Skeletal muscle satellite cell (primary cell): Measurements from ENCODE around the gene RAB6C. TPM values are rescaled to one million over a fixed set of nuclear protein-coding genes. Genes with fewer than 3 reads are reported as not detected.
"Not testable (repeated sequence)": the region's sequence is repeated elsewhere in the genome, so short reads cannot be mapped to it uniquely, and the experiment has no call there.

ENCODE experiments used
- H3K27me3 ChIP-seq: 2 replicates; pipeline ENCODE4 v1.7.0; 2013; ENCODE audit warnings: low read length; ENCODE audit not compliant: control insufficient read depth, insufficient read depth
- H3K36me3 ChIP-seq: 2 replicates; pipeline ENCODE4 v1.7.0; 2013; ENCODE audit warnings: mild to moderate bottlenecking, control low read depth, low read length; ENCODE audit not compliant: insufficient read depth
- H3K4me1 ChIP-seq: 2 replicates; pipeline ENCODE4 v1.7.0; 2013; ENCODE audit warnings: low read length; ENCODE audit not compliant: control insufficient read depth, insufficient read depth
- H3K4me2 ChIP-seq: 2 replicates; pipeline ENCODE4 v1.7.0; 2013; ENCODE audit warnings: mild to moderate bottlenecking, low read length
- H3K4me3 ChIP-seq: 2 replicates; pipeline ENCODE4 v1.7.0; 2013; ENCODE audit warnings: low read length
- H3K9ac ChIP-seq: 2 replicates; pipeline ENCODE4 v1.7.0; 2013; ENCODE audit warnings: mild to moderate bottlenecking, low read depth, low read length, moderate library complexity
- H3K9me3 ChIP-seq: replicated peaks from 2 replicates; pipeline ENCODE4 v1.7.0; 2013; ENCODE audit warnings: mild to moderate bottlenecking, control low read depth, low read length
- total RNA-seq: library from RNA; depleted of rRNA; stranded (reverse); fragments of >200 nt; gene quantifications from 2 replicates; pipeline ENCODE4 v1.2.3, GENCODE V29; 2012; rRNA removed

The RAB6C gene
- 0.22 and 0.25 TPM in 2 replicates for total RNA-seq

DNA sequence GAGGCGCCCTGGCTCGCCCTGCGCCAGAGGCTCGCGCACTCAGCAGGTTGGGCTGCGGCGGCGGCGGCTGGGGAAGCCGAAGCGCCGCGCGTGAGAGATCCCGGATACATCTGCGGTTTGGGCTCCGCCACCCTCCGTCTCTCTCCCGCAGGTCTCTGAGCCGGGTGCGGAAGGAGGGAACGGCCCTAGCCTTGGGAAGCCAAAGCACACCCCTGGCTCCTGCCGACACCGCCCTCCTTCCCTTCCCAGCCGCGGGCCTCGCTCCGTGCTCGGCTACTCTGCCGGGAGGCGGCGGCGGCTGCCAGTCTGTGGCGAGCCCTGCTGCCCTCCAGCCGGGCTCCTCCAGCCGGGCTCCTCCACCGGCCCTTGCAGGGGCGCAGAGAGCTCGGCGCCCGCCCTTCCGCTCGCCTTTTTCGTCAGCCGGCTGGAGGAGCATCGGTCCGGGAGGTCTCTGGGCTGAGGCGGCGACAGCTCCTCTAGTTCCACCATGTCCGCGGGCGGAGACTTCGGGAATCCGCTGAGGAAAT, at the start of gene RAB6C:
RAB6C (plus strand) TSS at position 38 of the 527 bp plus-strand sequence; CDS start at position 488, 450 bp downstream.
- not testable (repeated sequence) for H3K4me1 ChIP-seq, H3K36me3 ChIP-seq, H3K27me3 ChIP-seq, H3K4me3 ChIP-seq, H3K9me3 ChIP-seq, H3K9ac ChIP-seq
- H3K4me2 ChIP-seq = peak within 1 kb of the TSS; percentile 20

DNA sequence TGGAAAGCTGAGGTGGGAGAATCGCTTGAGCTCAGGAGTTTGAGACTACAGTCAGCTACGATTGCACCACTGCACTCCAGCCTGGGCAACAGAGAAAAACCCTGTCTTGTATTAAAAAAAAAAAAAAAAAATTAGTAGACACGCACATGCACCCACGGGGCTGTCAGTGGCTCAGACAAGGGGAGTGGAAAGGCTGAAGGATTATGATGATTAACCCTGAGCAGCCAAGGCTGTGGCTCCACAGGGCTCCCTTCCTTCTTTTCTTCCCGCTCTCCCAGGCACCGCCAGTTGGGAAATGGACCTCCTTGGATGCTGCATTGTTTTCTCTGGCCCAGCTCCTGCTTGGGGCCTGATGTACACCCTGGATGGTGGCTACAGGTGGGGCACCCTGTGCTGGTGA, 49.0 kb upstream of the RAB6C start:
- Histone ChIP-seq H3K27me3 (no peaks in the 10 kb centered on the region), H3K9ac (no peak overlapping the region), H3K4me3 (no peak overlapping the region), H3K4me1 (no peaks in the 10 kb centered on the region), H3K9me3 (no peaks in the 10 kb centered on the region), H3K4me2 (no peak overlapping the region), H3K36me3 (no peaks in the 10 kb centered on the region)

DNA sequence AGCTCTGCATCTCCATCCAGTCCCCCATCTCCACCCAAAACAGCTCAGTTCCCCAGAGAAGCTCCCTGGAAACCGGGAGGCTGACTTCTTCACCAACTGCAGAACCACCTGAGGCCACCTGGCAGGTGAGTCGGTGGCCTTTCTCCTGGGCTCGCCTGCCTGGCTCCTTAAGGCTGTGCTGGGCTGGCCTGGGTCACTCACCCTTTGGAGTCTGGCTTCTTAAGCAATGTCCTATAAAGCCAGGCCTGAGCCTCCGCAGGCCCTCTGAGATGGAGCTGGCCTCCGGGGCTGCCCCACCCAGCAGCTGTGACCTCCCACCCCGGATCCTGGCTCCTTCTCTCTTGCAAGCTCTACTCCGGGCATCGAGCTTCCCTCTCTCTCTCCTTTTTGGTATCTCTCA, 46.1 kb upstream of the RAB6C start:
- H3K4me3 ChIP-seq, H3K36me3 ChIP-seq, H3K4me2 ChIP-seq, H3K9ac ChIP-seq, H3K4me1 ChIP-seq, H3K9me3 ChIP-seq, H3K27me3 ChIP-seq: not testable (repeated sequence)

- Histone ChIP-seq H3K4me2 (no peak overlapping the region), H3K36me3 (no peaks in the 10 kb centered on the region), H3K27me3 (no peaks in the 10 kb centered on the region), H3K9ac (peak overlapping the region; percentile 46), H3K4me1 (no peaks in the 10 kb centered on the region), H3K9me3 (no peaks in the 10 kb centered on the region), H3K4me3 (peak overlapping the region; percentile 55)
Observed at GRCh38 chr2:129934044-129934822, 45.2 kb upstream of the RAB6C start.

DNA sequence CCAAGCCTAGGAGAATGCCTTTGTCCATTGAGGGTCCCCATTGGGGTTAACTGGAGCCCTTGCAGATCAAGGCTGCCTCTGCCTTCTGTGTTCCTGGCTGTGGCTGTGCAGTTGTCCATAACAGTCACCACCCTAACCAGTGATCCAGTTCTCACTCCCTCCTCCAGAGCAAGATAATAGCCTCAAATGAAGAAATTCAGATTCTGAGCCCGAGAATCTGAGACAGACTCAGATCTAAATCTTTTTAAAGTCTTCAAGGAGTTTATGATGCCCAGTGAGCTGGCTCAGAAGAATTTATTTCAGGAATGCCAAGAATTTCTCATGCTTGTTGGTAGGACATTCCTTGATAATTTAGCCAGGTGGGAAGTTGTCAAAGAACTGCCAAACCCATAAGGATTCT, 44.3 kb upstream of the RAB6C start:
- no peaks in the 10 kb centered on the region for H3K27me3 ChIP-seq
- no peaks in the 10 kb centered on the region for H3K36me3 ChIP-seq
- H3K4me1 ChIP-seq = no peaks in the 10 kb centered on the region
- H3K4me2 ChIP-seq = no peak overlapping the region
- H3K9me3 ChIP-seq = no peaks in the 10 kb centered on the region
- no peak overlapping the region for H3K4me3 ChIP-seq
- no peak overlapping the region for H3K9ac ChIP-seq

DNA sequence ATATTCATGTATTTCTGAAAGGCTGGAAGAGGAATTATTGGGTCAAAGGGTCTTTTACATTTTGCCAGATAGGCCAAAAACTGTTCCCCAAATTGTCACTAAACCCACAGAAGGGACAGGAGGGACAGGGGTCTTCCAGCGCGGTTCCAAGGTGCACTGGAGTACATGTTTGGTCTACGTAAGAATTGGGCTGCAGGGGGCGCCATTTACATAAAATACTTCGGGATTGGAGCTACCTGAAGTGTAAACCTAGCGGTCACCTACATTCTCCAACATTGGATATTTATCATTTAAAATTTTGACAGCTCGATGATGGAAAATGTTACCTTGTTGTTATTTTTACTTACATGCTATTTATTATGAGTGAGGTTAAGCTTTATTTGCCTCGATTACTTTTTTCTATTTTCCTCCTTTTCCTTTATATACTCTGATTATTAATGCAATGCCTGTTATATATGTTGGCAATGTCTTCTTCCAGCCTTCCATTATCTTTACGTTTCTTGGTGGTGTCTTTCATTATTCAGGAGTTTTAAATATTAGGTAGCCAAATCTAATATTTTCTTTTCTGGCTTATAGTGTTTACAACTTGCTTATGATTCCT, 43.0 kb upstream of the RAB6C start:
- Histone ChIP-seq H3K9ac (no peak overlapping the region), H3K4me1 (no peaks in the 10 kb centered on the region), H3K9me3 (no peaks in the 10 kb centered on the region), H3K27me3 (no peaks in the 10 kb centered on the region), H3K36me3 (no peaks in the 10 kb centered on the region), H3K4me3 (no peak overlapping the region), H3K4me2 (no peak overlapping the region)

GRCh38 chr2:129938850-129939471, 40.5 kb upstream of the RAB6C start:
- not testable (repeated sequence) for H3K4me1 ChIP-seq, H3K4me3 ChIP-seq, H3K27me3 ChIP-seq, H3K9ac ChIP-seq, H3K4me2 ChIP-seq, H3K36me3 ChIP-seq, H3K9me3 ChIP-seq

- not testable (repeated sequence) for H3K4me1 ChIP-seq, H3K4me3 ChIP-seq, H3K9me3 ChIP-seq, H3K4me2 ChIP-seq, H3K27me3 ChIP-seq, H3K36me3 ChIP-seq, H3K9ac ChIP-seq
Observed at GRCh38 chr2:129943456-129943855, 36.0 kb upstream of the RAB6C start.

DNA sequence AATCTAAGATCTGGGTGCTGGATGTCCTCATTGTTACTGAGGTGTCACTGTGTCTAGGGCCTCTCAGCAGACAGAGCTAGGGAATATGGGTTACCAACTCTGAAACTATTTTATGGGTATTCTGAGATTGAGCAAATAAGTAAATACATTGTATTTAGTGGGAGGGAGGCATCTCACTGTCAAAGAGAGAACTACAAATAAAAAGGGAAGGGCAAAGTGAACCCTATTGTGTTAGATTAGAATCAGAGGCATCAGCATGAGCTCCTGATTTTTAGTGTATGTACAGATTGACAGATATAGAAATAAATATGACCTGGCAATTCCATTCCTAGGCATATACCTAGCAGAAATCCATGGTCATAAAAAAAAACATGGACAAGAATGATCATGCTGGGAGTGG, 33.9 kb upstream of the RAB6C start:
- no peak overlapping the region for H3K9ac ChIP-seq
- H3K36me3 ChIP-seq = no peaks in the 10 kb centered on the region
- H3K4me2 ChIP-seq = no peak overlapping the region
- H3K9me3 ChIP-seq = no peaks in the 10 kb centered on the region
- no peaks in the 10 kb centered on the region for H3K27me3 ChIP-seq
- no peak overlapping the region for H3K4me3 ChIP-seq
- H3K4me1 ChIP-seq = no peaks in the 10 kb centered on the region

DNA sequence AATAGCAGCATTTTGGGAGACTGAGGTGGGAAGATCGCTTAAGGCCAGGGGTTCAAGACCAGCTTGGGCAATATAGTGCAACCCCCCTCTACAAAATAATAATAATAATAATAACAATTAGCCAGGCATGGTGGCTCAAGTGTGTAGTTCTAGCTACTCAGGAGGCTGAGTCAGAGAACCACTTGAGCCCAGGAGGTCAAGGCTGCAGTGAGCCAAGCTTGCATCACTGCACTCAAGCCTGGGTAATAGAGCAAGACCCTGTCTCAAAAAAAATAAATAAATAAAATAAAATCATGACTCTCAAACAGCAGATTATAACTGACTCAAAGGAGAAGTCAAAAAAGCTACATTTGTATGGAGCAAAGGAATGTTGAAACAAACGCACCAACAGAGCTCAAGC, 31.8 kb upstream of the RAB6C start:
- not testable (repeated sequence) for H3K4me1 ChIP-seq, H3K27me3 ChIP-seq, H3K4me2 ChIP-seq, H3K4me3 ChIP-seq, H3K36me3 ChIP-seq, H3K9me3 ChIP-seq, H3K9ac ChIP-seq

DNA sequence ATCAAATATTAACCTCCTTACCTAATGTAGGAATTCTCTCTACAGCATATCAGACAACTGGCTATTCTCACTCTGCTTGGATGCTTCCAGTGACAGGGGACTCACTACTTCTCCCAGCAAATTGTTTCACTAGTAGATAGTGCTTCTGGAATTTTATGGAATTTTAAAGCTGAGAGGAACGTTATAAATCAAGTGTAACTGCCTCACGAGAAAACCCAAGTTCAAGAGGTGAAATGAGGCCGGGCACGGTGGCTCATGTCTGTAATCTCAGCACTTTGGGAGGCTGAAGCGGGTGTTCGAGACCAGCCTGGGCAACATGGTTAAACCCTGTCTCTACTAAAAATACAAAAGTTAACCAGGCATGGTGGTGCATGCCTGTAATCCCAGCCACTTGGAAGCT, 23.3 kb upstream of the RAB6C start:
- H3K9ac ChIP-seq = not testable (repeated sequence)

More for the DNA sequence above, 23.3 kb upstream of the RAB6C start:
- not testable (repeated sequence) for H3K27me3 ChIP-seq, H3K4me2 ChIP-seq, H3K4me3 ChIP-seq, H3K36me3 ChIP-seq, H3K4me1 ChIP-seq, H3K9me3 ChIP-seq
